Mammary epithelial cell (primary cell): ENCODE measurements around the gene PTTG1IP2.

Source experiments
- EZH2 ChIP-seq: IDR thresholded peaks from 2 replicates; pipeline ENCODE4 v1.6.1; 2012; ENCODE audit warnings: low read length, inconsistent platforms, borderline replicate concordance
- TF ChIP-seq, protein P1 (sequence below), 2 donors: IDR thresholded peaks in 1 of 2; conservative IDR thresholded peaks in 1 of 2; 2 replicates each; pipeline ENCODE4 v1.5.1; 2011 to 2012; ENCODE audit warnings: inconsistent platforms in 2 of 2, low read length in 2 of 2, mild to moderate bottlenecking in 2 of 2, control low read depth in 1 of 2, low read depth in 1 of 2; ENCODE audit not compliant: insufficient read depth in 1 of 2; ENCODE audit errors: extremely low read depth in 1 of 2

DNA sequence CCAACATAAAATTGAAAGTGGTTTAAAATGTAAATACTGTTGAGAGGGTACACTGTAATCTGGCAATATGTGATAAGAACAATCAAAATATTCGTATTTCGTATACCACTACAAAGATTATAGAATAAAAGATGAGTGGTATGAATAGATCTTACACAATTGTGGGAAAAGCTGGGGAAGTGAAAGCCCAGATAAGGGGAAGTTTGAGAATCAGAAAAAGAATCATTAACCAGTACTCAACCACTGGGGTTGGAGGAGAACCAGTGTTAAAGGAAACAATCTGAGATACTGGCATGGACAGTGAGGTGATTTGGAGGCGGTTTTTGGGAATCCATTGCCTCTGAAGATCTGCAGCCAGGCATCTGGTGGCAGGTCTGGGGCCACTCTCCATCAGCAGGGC lies 67.0 kb downstream of the PTTG1IP2 start:
- TF ChIP-seq, protein P1, sequence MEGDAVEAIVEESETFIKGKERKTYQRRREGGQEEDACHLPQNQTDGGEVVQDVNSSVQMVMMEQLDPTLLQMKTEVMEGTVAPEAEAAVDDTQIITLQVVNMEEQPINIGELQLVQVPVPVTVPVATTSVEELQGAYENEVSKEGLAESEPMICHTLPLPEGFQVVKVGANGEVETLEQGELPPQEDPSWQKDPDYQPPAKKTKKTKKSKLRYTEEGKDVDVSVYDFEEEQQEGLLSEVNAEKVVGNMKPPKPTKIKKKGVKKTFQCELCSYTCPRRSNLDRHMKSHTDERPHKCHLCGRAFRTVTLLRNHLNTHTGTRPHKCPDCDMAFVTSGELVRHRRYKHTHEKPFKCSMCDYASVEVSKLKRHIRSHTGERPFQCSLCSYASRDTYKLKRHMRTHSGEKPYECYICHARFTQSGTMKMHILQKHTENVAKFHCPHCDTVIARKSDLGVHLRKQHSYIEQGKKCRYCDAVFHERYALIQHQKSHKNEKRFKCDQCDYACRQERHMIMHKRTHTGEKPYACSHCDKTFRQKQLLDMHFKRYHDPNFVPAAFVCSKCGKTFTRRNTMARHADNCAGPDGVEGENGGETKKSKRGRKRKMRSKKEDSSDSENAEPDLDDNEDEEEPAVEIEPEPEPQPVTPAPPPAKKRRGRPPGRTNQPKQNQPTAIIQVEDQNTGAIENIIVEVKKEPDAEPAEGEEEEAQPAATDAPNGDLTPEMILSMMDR (conservative IDR thresholded peaks at IDR 0.05 in 1 of 2, IDR thresholded peaks at IDR 0.05 in 1 of 2; ENCODE audit: extremely low read depth in 1 of 2, insufficient read depth in 1 of 2, low read depth in 1 of 2, low read length in 2 of 2), result no peak
- no peak for TF ChIP-seq EZH2
